ENCODE results near the gene ANKRD13A.
A peak's percentile ranks its signal among the peaks of the same experiment; 100 is the strongest.
"Not testable (repeated sequence)": the region's sequence is repeated elsewhere in the genome, so short reads cannot be mapped to it uniquely, and the experiment has no call there.

The ANKRD13A gene

GRCh38 chr12:109967383-109968031, 31.7 kb upstream of the ANKRD13A start:
- Mint-ChIP-seq H3K9me3 (no peaks in the 10 kb centered on the region), H3K4me1 (peaks cover 23% of the 10 kb centered on the region), H3K27me3 (no peaks in the 10 kb centered on the region), H3K27ac (peak overlapping the region; percentile 52 to 77), H3K4me3 (no peak overlapping the region)
- DNase-seq: no peak
- peak; percentile 42 for ATAC-seq

GRCh38 chr12:109968032-109968420, 31.2 kb upstream of the ANKRD13A start:
- Mint-ChIP-seq H3K9me3 (no peaks in the 10 kb centered on the region), H3K27me3 (no peaks in the 10 kb centered on the region), H3K4me1 (peaks cover 25% of the 10 kb centered on the region), H3K4me3 (peak overlapping the region in 1 of 2 donors; percentile 21), H3K27ac (peak overlapping the region in 1 of 2 donors; percentile 52)
- DNase-seq (no peak), ATAC-seq (peak; percentile 71)

- no peak overlapping the region for H3K27ac Mint-ChIP-seq
- no peaks in the 10 kb centered on the region for H3K27me3 Mint-ChIP-seq
- peaks cover 32% of the 10 kb centered on the region for H3K4me1 Mint-ChIP-seq
- no peak for DNase-seq
- peak overlapping the region in 1 of 2 donors; percentile 29 for H3K4me3 Mint-ChIP-seq
- H3K9me3 Mint-ChIP-seq: peaks cover 0 to 4% of the 10 kb centered on the region in 2 donors
- ATAC-seq: no peak
These were observed 30.4 kb upstream of the ANKRD13A start for GRCh38 chr12:109968801-109969200.

GRCh38 chr12:109972821-109973220, 26.4 kb upstream of the ANKRD13A start:
- Mint-ChIP-seq H3K27ac (peak overlapping the region in 1 of 2 donors; percentile 72), H3K9me3 (peaks cover 4 to 7% of the 10 kb centered on the region in 2 donors), H3K27me3 (no peaks in the 10 kb centered on the region), H3K4me1 (peaks cover 38% of the 10 kb centered on the region), H3K4me3 (peak overlapping the region in 1 of 2 donors; percentile 58)
- ATAC-seq (no peak), DNase-seq (no peak)

GRCh38 chr12:109981311-109981710, 17.9 kb upstream of the ANKRD13A start:
- peak overlapping the region; percentile 47 to 65 for H3K4me3 Mint-ChIP-seq
- DNase-seq: peak; percentile 50 to 74

GRCh38 chr12:109982210-109982609, 17.0 kb upstream of the ANKRD13A start:
- DNase-seq: no peak
- H3K4me1 Mint-ChIP-seq: peaks cover 76% of the 10 kb centered on the region
- H3K27me3 Mint-ChIP-seq: no peaks in the 10 kb centered on the region
- no peak overlapping the region for H3K27ac Mint-ChIP-seq
- peak overlapping the region; percentile 47 to 65 for H3K4me3 Mint-ChIP-seq
- peaks cover 7 to 9% of the 10 kb centered on the region in 2 donors for H3K9me3 Mint-ChIP-seq
- no peak for ATAC-seq

More at GRCh38 chr12:109981311-109981710, 17.9 kb upstream of the ANKRD13A start:
- Mint-ChIP-seq H3K27me3 (no peaks in the 10 kb centered on the region), H3K27ac (peak overlapping the region; percentile 69 to 71), H3K9me3 (peaks cover 7 to 9% of the 10 kb centered on the region in 2 donors), H3K4me1 (peaks cover 75% of the 10 kb centered on the region)
- peak; percentile 99 for ATAC-seq

GRCh38 chr12:109983432-109984142, 15.6 kb upstream of the ANKRD13A start:
- ATAC-seq (no peak), DNase-seq (no peak)
- Mint-ChIP-seq H3K4me1 (peaks cover 76% of the 10 kb centered on the region), H3K4me3 (no peak overlapping the region), H3K27ac (no peak overlapping the region), H3K27me3 (no peaks in the 10 kb centered on the region), H3K9me3 (peaks cover 3% of the 10 kb centered on the region in 2 donors)

GRCh38 chr12:109986236-109986635, 13.0 kb upstream of the ANKRD13A start:
- DNase-seq, H3K9me3 Mint-ChIP-seq, H3K27me3 Mint-ChIP-seq, H3K4me3 Mint-ChIP-seq, ATAC-seq: not testable (repeated sequence)
- peaks cover 72% of the 10 kb centered on the region for H3K4me1 Mint-ChIP-seq
- H3K27ac Mint-ChIP-seq: peak overlapping the region; percentile 35 to 67

- H3K4me3 Mint-ChIP-seq: peak overlapping the region; percentile 33 to 36
- no peaks in the 10 kb centered on the region for H3K9me3 Mint-ChIP-seq
- ATAC-seq (peak; percentile 98), DNase-seq (peak in 1 of 2 donors; percentile 45)
- no peaks in the 10 kb centered on the region for H3K27me3 Mint-ChIP-seq
- peaks cover 64% of the 10 kb centered on the region for H3K4me1 Mint-ChIP-seq
- H3K27ac Mint-ChIP-seq: peak overlapping the region; percentile 90 to 93
These were observed 11.6 kb upstream of the ANKRD13A start for GRCh38 chr12:109987615-109988014.

- H3K27ac Mint-ChIP-seq: peak overlapping the region in 1 of 2 donors; percentile 78
- H3K4me1 Mint-ChIP-seq: peaks cover 64% of the 10 kb centered on the region
- ATAC-seq: no peak
- DNase-seq: no peak
- peak overlapping the region in 1 of 2 donors; percentile 36 for H3K4me3 Mint-ChIP-seq
- H3K9me3 Mint-ChIP-seq: no peaks in the 10 kb centered on the region
- H3K27me3 Mint-ChIP-seq: no peaks in the 10 kb centered on the region
These were observed 11.0 kb upstream of the ANKRD13A start for GRCh38 chr12:109988274-109988673.

- Mint-ChIP-seq H3K27ac (peak overlapping the region in 1 of 2 donors; percentile 42), H3K27me3 (no peaks in the 10 kb centered on the region), H3K4me1 (peaks cover 62% of the 10 kb centered on the region), H3K4me3 (peak overlapping the region in 1 of 2 donors; percentile 14), H3K9me3 (no peaks in the 10 kb centered on the region)
- no peak for ATAC-seq
- no peak for DNase-seq
These were observed 10.3 kb upstream of the ANKRD13A start for GRCh38 chr12:109988903-109989302.

- H3K4me3 Mint-ChIP-seq: no peak overlapping the region
- ATAC-seq (no peak), DNase-seq (no peak)
- H3K27me3 Mint-ChIP-seq: no peaks in the 10 kb centered on the region
- no peaks in the 10 kb centered on the region for H3K9me3 Mint-ChIP-seq
- peak overlapping the region in 1 of 2 donors; percentile 86 for H3K27ac Mint-ChIP-seq
- peaks cover 59% of the 10 kb centered on the region for H3K4me1 Mint-ChIP-seq
These were observed 9.8 kb upstream of the ANKRD13A start for GRCh38 chr12:109989380-109989779.

- Mint-ChIP-seq H3K4me3 (no peak overlapping the region), H3K27me3 (no peaks in the 10 kb centered on the region), H3K9me3 (no peaks in the 10 kb centered on the region), H3K4me1 (peaks cover 56% of the 10 kb centered on the region), H3K27ac (no peak overlapping the region)
- no peak for DNase-seq
- no peak for ATAC-seq
These were observed 7.6 kb upstream of the ANKRD13A start for GRCh38 chr12:109991586-109991985.

- Mint-ChIP-seq H3K4me1 (peaks cover 57% of the 10 kb centered on the region), H3K27me3 (no peaks in the 10 kb centered on the region), H3K4me3 (peak overlapping the region in 1 of 2 donors; percentile 93), H3K27ac (no peak overlapping the region), H3K9me3 (no peaks in the 10 kb centered on the region)
- DNase-seq (no peak), ATAC-seq (no peak)
These were observed 6.1 kb upstream of the ANKRD13A start for GRCh38 chr12:109993091-109993490.

- Mint-ChIP-seq H3K27me3 (no peaks in the 10 kb centered on the region), H3K4me3 (peak overlapping the region; percentile 93 to 98), H3K27ac (peak overlapping the region; percentile 42 to 90), H3K9me3 (no peaks in the 10 kb centered on the region), H3K4me1 (peaks cover 54% of the 10 kb centered on the region)
- DNase-seq (no peak), ATAC-seq (no peak)
These were observed 4.6 kb upstream of the ANKRD13A start for GRCh38 chr12:109994401-109995175.
